Loucy (cell line): ENCODE results near the gene OPTN.

ENCODE experiments used
- H2AFZ ChIP-seq: fragments of 200-600 bp; sonication (generic); 2 replicates; pipeline ENCODE4 v1.6.0; 2016; ENCODE audit warnings: antibody characterized with exemption, mild to moderate bottlenecking, low read length, moderate library complexity
- H3F3A ChIP-seq: fragments of 200-600 bp; 2 replicates; pipeline ENCODE4 v1.6.0; 2016; ENCODE audit warnings: antibody characterized with exemption, low read depth, mild to moderate bottlenecking
- H3K27me3 ChIP-seq: fragments of 200-600 bp; sonication (generic); 2 replicates; pipeline ENCODE4 v1.6.1; 2014; ENCODE audit warnings: low read length, mild to moderate bottlenecking; ENCODE audit not compliant: insufficient read depth, poor library complexity, severe bottlenecking
- H3K36me3 ChIP-seq: fragments of 200-600 bp; sonication (generic); 2 replicates; pipeline ENCODE4 v1.6.1; 2016; ENCODE audit warnings: low read length; ENCODE audit not compliant: insufficient read depth
- H3K4me1 ChIP-seq: fragments of 200-600 bp; sonication (generic); 2 replicates; pipeline ENCODE4 v1.5.1; 2014; ENCODE audit warnings: low read length, mild to moderate bottlenecking; ENCODE audit not compliant: insufficient read depth, poor library complexity, severe bottlenecking
- H3K4me2 ChIP-seq: fragments of 200-600 bp; sonication (generic); 2 replicates; pipeline ENCODE4 v1.6.0; 2014; ENCODE audit warnings: antibody characterized with exemption, low read length, low read depth, mild to moderate bottlenecking; ENCODE audit not compliant: poor library complexity, severe bottlenecking
- H3K4me3 ChIP-seq: fragments of 200-600 bp; sonication (generic); 2 replicates; pipeline ENCODE4 v1.5.1; 2014; ENCODE audit warnings: low read length, mild to moderate bottlenecking, mixed read lengths; ENCODE audit not compliant: poor library complexity, severe bottlenecking
- H3K79me2 ChIP-seq: fragments of 200-600 bp; sonication (generic); 2 replicates; pipeline ENCODE4 v1.6.1; 2014; ENCODE audit warnings: low read length; ENCODE audit not compliant: insufficient read depth
- H3K9ac ChIP-seq: fragments of 200-600 bp; sonication (generic); 2 replicates; pipeline ENCODE4 v1.6.0; 2014; ENCODE audit warnings: mild to moderate bottlenecking, low read depth, low read length, moderate library complexity; ENCODE audit not compliant: poor library complexity, severe bottlenecking
- H3K9me2 ChIP-seq: fragments of 200-600 bp; sonication (generic); replicated peaks from 2 replicates; pipeline ENCODE4 v1.6.1; 2016; ENCODE audit warnings: low read depth, low read length, mixed read lengths
- H3K9me3 ChIP-seq: fragments of 200-600 bp; sonication (generic); 2 replicates; pipeline ENCODE4 v1.6.1; 2014; ENCODE audit warnings: mild to moderate bottlenecking, antibody characterized with exemption, low read length, low read depth; ENCODE audit not compliant: insufficient read depth
- H4K20me1 ChIP-seq: fragments of 200-600 bp; sonication (generic); 2 replicates; pipeline ENCODE4 v1.6.0; 2014; ENCODE audit warnings: antibody characterized with exemption, low read length, mild to moderate bottlenecking; ENCODE audit not compliant: insufficient read depth, poor library complexity, severe bottlenecking
- EZH2phosphoT487 ChIP-seq: fragments of 200-600 bp; IDR thresholded peaks from 2 replicates; pipeline ENCODE4 v1.6.1; 2018; ENCODE audit warnings: antibody characterized with exemption, mild to moderate bottlenecking, moderate library complexity, borderline replicate concordance
- TF ChIP-seq, protein P1 (sequence below): fragments of 200-600 bp; sonication (generic); conservative IDR thresholded peaks from 2 replicates; pipeline ENCODE4 v1.5.1; 2014; ENCODE audit warnings: mild to moderate bottlenecking, antibody characterized with exemption, low read length

The OPTN gene

DNA sequence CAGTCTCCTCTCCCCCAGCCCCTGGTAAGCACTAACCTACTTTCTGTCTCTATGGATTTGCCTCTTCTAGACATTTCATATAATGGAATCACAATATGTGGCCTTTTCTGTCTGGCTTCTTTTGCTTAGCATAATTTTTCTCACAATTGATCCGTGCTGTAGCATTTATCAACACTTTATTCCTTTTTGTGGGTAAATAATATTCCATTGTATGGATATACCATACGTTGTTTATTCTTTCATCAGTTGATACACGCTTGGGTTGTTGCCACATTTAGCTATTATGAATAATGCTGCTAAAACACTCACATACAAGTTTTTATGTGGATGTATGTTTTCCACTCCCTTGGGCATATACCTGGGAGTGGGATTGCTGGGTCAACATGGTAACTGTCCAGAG lies 87.2 kb downstream of the OPTN start:
- no peaks in the 10 kb centered on the region for H3K27me3 ChIP-seq
- TF ChIP-seq, protein P1, sequence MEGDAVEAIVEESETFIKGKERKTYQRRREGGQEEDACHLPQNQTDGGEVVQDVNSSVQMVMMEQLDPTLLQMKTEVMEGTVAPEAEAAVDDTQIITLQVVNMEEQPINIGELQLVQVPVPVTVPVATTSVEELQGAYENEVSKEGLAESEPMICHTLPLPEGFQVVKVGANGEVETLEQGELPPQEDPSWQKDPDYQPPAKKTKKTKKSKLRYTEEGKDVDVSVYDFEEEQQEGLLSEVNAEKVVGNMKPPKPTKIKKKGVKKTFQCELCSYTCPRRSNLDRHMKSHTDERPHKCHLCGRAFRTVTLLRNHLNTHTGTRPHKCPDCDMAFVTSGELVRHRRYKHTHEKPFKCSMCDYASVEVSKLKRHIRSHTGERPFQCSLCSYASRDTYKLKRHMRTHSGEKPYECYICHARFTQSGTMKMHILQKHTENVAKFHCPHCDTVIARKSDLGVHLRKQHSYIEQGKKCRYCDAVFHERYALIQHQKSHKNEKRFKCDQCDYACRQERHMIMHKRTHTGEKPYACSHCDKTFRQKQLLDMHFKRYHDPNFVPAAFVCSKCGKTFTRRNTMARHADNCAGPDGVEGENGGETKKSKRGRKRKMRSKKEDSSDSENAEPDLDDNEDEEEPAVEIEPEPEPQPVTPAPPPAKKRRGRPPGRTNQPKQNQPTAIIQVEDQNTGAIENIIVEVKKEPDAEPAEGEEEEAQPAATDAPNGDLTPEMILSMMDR = no peak
- no peak for TF ChIP-seq EZH2phosphoT487
- peaks cover 94% of the 10 kb centered on the region for H3K36me3 ChIP-seq
- no peaks in the 10 kb centered on the region for H3K4me1 ChIP-seq
- H3K9ac ChIP-seq = no peak overlapping the region
- H4K20me1 ChIP-seq = no peaks in the 10 kb centered on the region
- H3F3A ChIP-seq = no peaks in the 10 kb centered on the region
- H3K79me2 ChIP-seq = no peaks in the 10 kb centered on the region
- H3K9me3 ChIP-seq = no peaks in the 10 kb centered on the region
- H3K4me2 ChIP-seq = no peak overlapping the region
- no peaks in the 10 kb centered on the region for H3K9me2 ChIP-seq
- no peak overlapping the region for H3K4me3 ChIP-seq
- no peak overlapping the region for H2AFZ ChIP-seq
